HepG2 (cell line): ENCODE results near the gene POC1B. TPM values are rescaled to one million over a fixed set of nuclear protein-coding genes. Genes with fewer than 3 reads are reported as not detected.

Experiments
- ARHGAP35 ChIP-seq: sonication (generic); formaldehyde crosslinking; IDR thresholded peaks from 2 replicates; pipeline ENCODE4 v1.9.0; 2022; ENCODE audit warnings: mild to moderate bottlenecking, inconsistent platforms, moderate library complexity, missing genetic modification reagents, borderline replicate concordance
- ARID5B ChIP-seq: IDR thresholded peaks from 2 replicates; pipeline ENCODE4 v1.4.0; 2020; ENCODE audit warnings: mild to moderate bottlenecking, missing genetic modification reagents
- ETV5 ChIP-seq: IDR thresholded peaks from 2 replicates; pipeline ENCODE4 v1.6.1; 2018; ENCODE audit warnings: missing biosample characterization, missing genetic modification reagents, inconsistent platforms, borderline replicate concordance
- FOSL1 ChIP-seq: sonication (generic); formaldehyde crosslinking; IDR thresholded peaks from 2 replicates; pipeline ENCODE4 v1.9.0; 2021; ENCODE audit warnings: missing genetic modification reagents, borderline replicate concordance
- FOXP1 ChIP-seq, 2 experiments: fragments of 450-650 bp in 1 of 2; IDR thresholded peaks; 2 replicates each; pipeline ENCODE4 v1.6.1; 2017 to 2018; ENCODE audit warnings: antibody characterized with exemption in 1 of 2
- KDM4B ChIP-seq: sonication (generic); formaldehyde crosslinking; IDR thresholded peaks from 2 replicates; pipeline ENCODE4 v1.4.0; 2020; ENCODE audit warnings: missing genetic modification reagents
- MED1 ChIP-seq: sonication (generic); formaldehyde crosslinking; IDR thresholded peaks from 2 replicates; pipeline ENCODE4 v1.4.0; 2020; ENCODE audit warnings: missing genetic modification reagents
- PAF1 ChIP-seq: IDR thresholded peaks from 2 replicates; pipeline ENCODE4 v1.6.1; 2016; ENCODE audit warnings: missing genetic modification reagents, missing compliant biosample characterization
- PAX8 ChIP-seq: sonication (generic); formaldehyde crosslinking; IDR thresholded peaks from 2 replicates; pipeline ENCODE4 v1.8.0; 2022; ENCODE audit warnings: mild to moderate bottlenecking, missing genetic modification reagents, borderline replicate concordance
- RARA ChIP-seq: IDR thresholded peaks from 2 replicates; pipeline ENCODE4 v1.6.1; 2016; ENCODE audit warnings: missing genetic modification reagents, missing compliant biosample characterization
- SIN3B ChIP-seq: fragments of 150-350 bp; IDR thresholded peaks from 2 replicates; pipeline ENCODE4 v1.6.1; 2014; ENCODE audit warnings: low read length
- SMAD9 ChIP-seq: sonication (generic); formaldehyde crosslinking; IDR thresholded peaks from 2 replicates; pipeline ENCODE4 v1.5.1; 2020; ENCODE audit warnings: mild to moderate bottlenecking, missing genetic modification reagents
- TRIM24 ChIP-seq: sonication (generic); formaldehyde crosslinking; IDR thresholded peaks from 2 replicates; pipeline ENCODE4 v1.8.0; 2022; ENCODE audit warnings: mild to moderate bottlenecking, missing genetic modification reagents
- ZBTB8A ChIP-seq: sonication (generic); formaldehyde crosslinking; IDR thresholded peaks from 2 replicates; pipeline ENCODE4 v1.4.0; 2020; ENCODE audit warnings: mild to moderate bottlenecking, low read depth, missing genetic modification reagents, borderline replicate concordance
- ZFP82 ChIP-seq: sonication (generic); formaldehyde crosslinking; IDR thresholded peaks from 2 replicates; pipeline ENCODE4 v1.5.1; 2020; ENCODE audit warnings: mild to moderate bottlenecking, missing genetic modification reagents, borderline replicate concordance
- ZNF180 ChIP-seq: sonication (generic); formaldehyde crosslinking; IDR thresholded peaks from 2 replicates; pipeline ENCODE4 v1.4.0; 2020; ENCODE audit warnings: low read depth, missing genetic modification reagents, borderline replicate concordance
- ZNF549 ChIP-seq: sonication (generic); formaldehyde crosslinking; IDR thresholded peaks from 2 replicates; pipeline ENCODE4 v1.5.0; 2020; ENCODE audit warnings: missing genetic modification reagents
- ZNF580 ChIP-seq: IDR thresholded peaks from 2 replicates; pipeline ENCODE4 v1.6.1; 2016; ENCODE audit warnings: low read depth, borderline replicate concordance
- ZNF891 ChIP-seq: sonication (generic); formaldehyde crosslinking; IDR thresholded peaks from 2 replicates; pipeline ENCODE4 v1.5.0; 2020; ENCODE audit warnings: mild to moderate bottlenecking, missing genetic modification reagents
- polyA plus RNA-seq, 8 experiments: library from polyadenylated mRNA; depleted of rRNA in 3 of 8; stranded (reverse) in 7 of 8; unstranded in 1 of 8; fragments of >200 nt; fragmentation: Illumina TruSeq in 4 of 8; extraction: Trizol in 4 of 8; gene quantifications; 2 replicates each; pipeline versions ENCODE4 v1.2.1 to v1.2.3, GENCODE V29; 2011 to 2016; ENCODE audit warnings: low read depth in 4 of 8, missing spikeins in 1 of 8, mixed read lengths in 1 of 8; ENCODE audit not compliant: insufficient read depth in 1 of 8
- total RNA-seq, 5 experiments: library from RNA; depleted of rRNA; stranded (reverse); fragments of >200 nt; fragmentation: Illumina TruSeq; extraction: Trizol; gene quantifications; 2 replicates each; pipeline ENCODE4 v1.2.3, GENCODE V29; 2016; ENCODE audit warnings: low read depth in 1 of 5

The POC1B gene
- total and polyA plus RNA-seq, 2 of the 13 experiments (the other 11 are each of a cell fraction or from before 2014, with no cell fraction given) = 9.3 to 11.0 TPM

- TF ChIP-seq ARID5B (CRISPR knock-in tag) (peak; percentile 55), ZBTB8A (CRISPR knock-in tag) (no peak), FOXP1 (IDR thresholded peaks at IDR 0.05) (no peak), FOXP1 (CRISPR knock-in tag; IDR thresholded peaks at IDR 0.05) (no peak), SMAD9 (no peak), TRIM24 (CRISPR knock-in tag) (no peak), ZNF549 (CRISPR knock-in tag) (no peak), MED1 (CRISPR knock-in tag) (no peak), ZNF891 (CRISPR knock-in tag) (no peak), RARA (peak; percentile 61; the same call in 1 of the 2 replicates), ZFP82 (CRISPR knock-in tag) (no peak), ZNF580 (CRISPR knock-in tag) (no peak), PAX8 (CRISPR knock-in tag) (no peak), PAF1 (CRISPR knock-in tag) (no peak), FOSL1 (no peak), SIN3B (no peak), ZNF180 (CRISPR knock-in tag) (no peak), ARHGAP35 (CRISPR knock-in tag) (no peak), ETV5 (CRISPR knock-in tag) (peak; percentile 16; the same call in 1 of the 2 replicates), KDM4B (CRISPR knock-in tag) (no peak)
These were observed 151.9 kb downstream of the POC1B start (continued) for GRCh38 chr12:89373763-89374572.
